PC-9 (cell line): ENCODE data around the gene POU2AF1.

Source experiments
- CTCF ChIP-seq: fragments of 200-600 bp; sonication (generic); conservative IDR thresholded peaks from 2 replicates; pipeline ENCODE4 v1.6.1; 2017; ENCODE audit warnings: mixed run types, antibody characterized with exemption, mild to moderate bottlenecking, moderate library complexity
- EZH2 ChIP-seq: fragments of 200-600 bp; sonication (generic); IDR thresholded peaks from 2 replicates; pipeline ENCODE4 v1.8.0; 2017; ENCODE audit warnings: antibody characterized with exemption, low read depth

DNA sequence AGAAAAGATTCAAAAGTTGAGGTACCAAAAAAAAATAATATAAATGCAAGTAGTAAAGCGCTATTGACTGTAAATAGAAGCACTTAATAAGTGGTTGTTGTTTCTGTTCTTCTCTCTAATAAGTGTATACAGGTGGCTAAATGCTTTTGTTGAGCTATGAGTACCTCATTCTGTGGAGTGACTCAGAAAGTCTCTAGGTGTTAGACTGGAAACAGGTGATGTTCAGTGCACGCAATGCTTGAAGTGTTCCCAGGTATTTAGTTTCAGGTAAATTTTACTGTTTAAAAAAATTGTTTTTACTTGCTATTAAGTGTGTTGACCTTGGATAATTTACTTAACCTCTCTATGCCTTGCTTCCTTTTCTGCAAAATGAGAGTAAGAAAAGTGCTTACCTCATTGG lies 56.5 kb downstream of the POU2AF1 start:
- TF ChIP-seq CTCF (no peak), EZH2 (no peak)
